ENCODE results near the gene HPCAL1. TPM values are rescaled to one million over a fixed set of nuclear protein-coding genes. Genes with fewer than 3 reads are reported as not detected.
A peak's percentile ranks its signal among the peaks of the same experiment; 100 is the strongest.

The HPCAL1 gene
- total and polyA plus RNA-seq, 2 experiments from 2014 or later = 8.3 to 25.4 TPM

- Mint-ChIP-seq H3K9me3 (no peaks in the 10 kb centered on the region), H3K36me3 (ENCODE audit: low read depth) (no peaks in the 10 kb centered on the region), H3K4me3 (no peak overlapping the region), H3K27ac (no peak overlapping the region), H3K27me3 (ENCODE audit: insufficient read depth, low read depth, poor library complexity) (peaks cover 9% of the 10 kb centered on the region), H3K4me1 (peaks cover 53% of the 10 kb centered on the region)
- Histone ChIP-seq H3K27ac (ENCODE audit: low read depth) (no peak overlapping the region), H3K79me2 (replicated peaks; ENCODE audit: insufficient read depth) (no peaks in the 10 kb centered on the region), H4K20me1 (replicated peaks; ENCODE audit: insufficient read depth) (no peaks in the 10 kb centered on the region; the same call in 1 of the 2 replicates), H3K4me3 (no peak overlapping the region), H3K4me1 (ENCODE audit: insufficient read depth) (peaks cover 20% of the 10 kb centered on the region), H3K36me3 (ENCODE audit: insufficient read depth) (no peaks in the 10 kb centered on the region), H3K9me2 (ENCODE audit: insufficient read depth) (no peaks in the 10 kb centered on the region), H2AFZ (no peak overlapping the region), H3F3A (replicated peaks; ENCODE audit: low read depth) (no peaks in the 10 kb centered on the region), H3K27me3 (ENCODE audit: insufficient read depth) (no peaks in the 10 kb centered on the region), H3K4me2 (no peak overlapping the region)
- ATAC-seq = no peak
- no peak for TF ChIP-seq POLR2AphosphoS5 (IDR thresholded peaks at IDR 0.05; ENCODE audit: low read depth)
- TF ChIP-seq ZNF331 (CRISPR knock-in tag; IDR thresholded peaks at IDR 0.05; ENCODE audit: low read depth) = no peak
- no peak for TF ChIP-seq ETS1 (IDR thresholded peaks at IDR 0.05)
- TF ChIP-seq EZH2 (IDR thresholded peaks at IDR 0.05; ENCODE audit: low read depth, unreplicated experiment) = no peak
- no peak for TF ChIP-seq JUNB (IDR thresholded peaks at IDR 0.05; ENCODE audit: unreplicated experiment)
- no peak for TF ChIP-seq CTCF (conservative IDR thresholded peaks at IDR 0.05; ENCODE audit: low read depth in 2 of 2)
- DNase-seq (ENCODE audit: low spot score) = no peak
These were observed 77.6 kb downstream of the HPCAL1 start for GRCh38 chr2:10380048-10380926.

GRCh38 chr2:10381997-10382353 lies 79.3 kb downstream of the HPCAL1 start:
- H3K27me3 Mint-ChIP-seq (ENCODE audit: insufficient read depth, low read depth, poor library complexity) = peaks cover 10% of the 10 kb centered on the region
- Histone ChIP-seq H3K4me3 (no peak overlapping the region), H3K27ac (ENCODE audit: low read depth) (no peak overlapping the region), H3K4me2 (peak overlapping the region; percentile 65), H3K36me3 (ENCODE audit: insufficient read depth) (no peaks in the 10 kb centered on the region), H2AFZ (no peak overlapping the region), H3K79me2 (replicated peaks; ENCODE audit: insufficient read depth) (no peaks in the 10 kb centered on the region), H3K9me2 (ENCODE audit: insufficient read depth) (no peaks in the 10 kb centered on the region), H3F3A (replicated peaks; ENCODE audit: low read depth) (no peaks in the 10 kb centered on the region), H3K27me3 (ENCODE audit: insufficient read depth) (no peaks in the 10 kb centered on the region), H3K4me1 (ENCODE audit: insufficient read depth) (peaks cover 16% of the 10 kb centered on the region), H4K20me1 (replicated peaks; ENCODE audit: insufficient read depth) (no peaks in the 10 kb centered on the region; the same call in 1 of the 2 replicates)
- DNase-seq (ENCODE audit: low spot score) = no peak
- H3K4me3 Mint-ChIP-seq = no peak overlapping the region
- H3K27ac Mint-ChIP-seq = peak overlapping the region; percentile 5; the same call in 1 of the 2 replicates
- ATAC-seq = peak; percentile 22
- H3K36me3 Mint-ChIP-seq (ENCODE audit: low read depth) = no peaks in the 10 kb centered on the region
- H3K4me1 Mint-ChIP-seq = peaks cover 50% of the 10 kb centered on the region
- H3K9me3 Mint-ChIP-seq = no peaks in the 10 kb centered on the region
- TF ChIP-seq NANOG (IDR thresholded peaks at IDR 0.05; ENCODE audit: borderline replicate concordance) (no peak), POLR2AphosphoS5 (IDR thresholded peaks at IDR 0.05; ENCODE audit: low read depth) (no peak), EZH2 (IDR thresholded peaks at IDR 0.05; ENCODE audit: low read depth, unreplicated experiment) (no peak), REST (IDR thresholded peaks at IDR 0.05; ENCODE audit: unreplicated experiment) (no peak), CREB1 (CRISPR knock-in tag; IDR thresholded peaks at IDR 0.05; ENCODE audit: low read depth) (no peak), EZH2phosphoT487 (IDR thresholded peaks at IDR 0.05; ENCODE audit: unreplicated experiment) (no peak), ZNF114 (CRISPR knock-in tag; IDR thresholded peaks at IDR 0.05) (no peak), JUNB (IDR thresholded peaks at IDR 0.05; ENCODE audit: unreplicated experiment) (no peak), ZNF331 (CRISPR knock-in tag; IDR thresholded peaks at IDR 0.05; ENCODE audit: low read depth) (no peak)

Measured in GM23338 (cell line).